ENCODE data around the gene IL1RL2.

Gene IL1RL2

DNA sequence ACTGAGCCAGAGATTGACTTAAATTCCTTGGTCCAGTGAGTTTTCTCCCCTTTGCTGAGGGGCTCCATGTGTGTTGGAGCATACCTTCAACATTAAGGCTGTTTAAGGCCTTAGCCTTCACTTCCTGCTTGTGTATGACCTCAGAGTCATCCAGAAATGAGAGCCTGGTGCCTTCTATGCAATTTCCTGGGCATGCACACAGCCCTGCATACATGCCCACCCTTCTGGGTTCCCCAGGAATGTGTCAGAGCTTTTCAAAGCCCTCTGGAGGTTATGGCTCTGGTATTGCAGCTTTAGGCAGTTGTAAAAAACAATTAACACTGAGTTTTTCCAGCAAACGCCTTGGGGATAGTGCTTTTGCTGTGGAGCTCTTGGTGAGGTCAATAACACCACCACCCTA lies 27.5 kb upstream of the IL1RL2 start:
- no peak for DNase-seq

DNA sequence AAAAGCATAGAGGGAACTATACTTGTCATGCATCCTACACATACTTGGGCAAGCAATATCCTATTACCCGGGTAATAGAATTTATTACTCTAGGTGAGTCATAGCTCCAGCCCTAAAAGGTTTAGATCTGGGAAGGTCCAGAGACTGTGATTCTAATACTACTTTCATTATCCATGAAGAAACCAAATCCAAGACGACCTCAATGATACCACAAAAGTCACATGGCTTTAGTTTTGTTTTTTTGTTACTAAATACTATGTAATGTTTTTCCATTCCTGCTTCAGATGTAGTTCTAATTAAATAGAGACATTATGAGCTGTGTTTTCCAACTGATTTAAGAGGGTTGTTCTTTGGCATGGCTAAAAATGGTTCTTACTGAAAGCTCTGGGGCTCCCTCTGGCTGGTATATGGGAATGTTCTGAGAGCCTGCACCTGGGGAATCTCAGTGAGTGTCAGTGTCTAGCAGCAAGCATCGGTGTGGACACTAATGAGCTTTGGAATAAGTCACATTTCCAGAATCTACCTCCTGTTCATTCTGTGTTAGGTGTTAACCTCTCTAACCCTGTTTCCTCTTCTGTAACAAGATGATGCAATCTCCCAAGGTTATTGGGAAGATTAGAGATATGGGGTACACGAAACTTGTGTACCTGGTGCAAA lies 20.5 kb upstream of the IL1RL2 start:
- DNase-seq = no peak

DNA sequence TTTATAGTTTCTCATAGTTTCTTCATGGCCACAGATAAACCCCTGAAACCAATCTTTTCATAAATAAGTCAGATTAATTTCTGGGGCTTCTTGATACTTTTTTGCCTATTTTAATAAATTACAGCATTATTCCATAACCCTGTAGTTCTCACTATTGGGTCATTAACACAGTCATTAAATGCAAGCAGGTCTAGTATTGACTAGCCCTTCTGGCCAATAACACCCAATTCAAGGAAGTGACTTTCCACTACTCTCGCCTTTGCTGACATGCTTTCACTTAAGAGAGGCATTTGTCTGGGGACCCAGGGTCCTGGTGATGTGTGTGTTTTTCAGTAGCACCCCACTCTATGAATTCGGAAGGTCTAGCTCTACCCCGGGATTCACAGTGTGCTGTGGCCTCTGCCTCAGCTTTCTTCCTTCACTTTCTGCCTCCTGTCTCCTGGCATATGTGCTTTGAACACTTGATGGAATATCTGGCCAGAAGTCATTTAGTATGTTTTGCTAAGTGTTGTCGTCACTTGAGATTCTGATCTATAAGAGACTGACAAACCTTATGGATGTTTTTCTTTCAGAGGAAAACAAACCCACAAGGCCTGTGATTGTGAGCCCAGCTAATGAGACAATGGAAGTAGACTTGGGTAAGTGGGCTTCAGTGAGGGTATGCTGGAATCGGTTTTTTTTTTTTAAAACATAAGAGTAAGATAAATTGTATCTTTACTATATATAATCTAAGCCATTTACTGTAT lies 18.6 kb upstream of the IL1RL2 start:
- DNase-seq = no peak

DNA sequence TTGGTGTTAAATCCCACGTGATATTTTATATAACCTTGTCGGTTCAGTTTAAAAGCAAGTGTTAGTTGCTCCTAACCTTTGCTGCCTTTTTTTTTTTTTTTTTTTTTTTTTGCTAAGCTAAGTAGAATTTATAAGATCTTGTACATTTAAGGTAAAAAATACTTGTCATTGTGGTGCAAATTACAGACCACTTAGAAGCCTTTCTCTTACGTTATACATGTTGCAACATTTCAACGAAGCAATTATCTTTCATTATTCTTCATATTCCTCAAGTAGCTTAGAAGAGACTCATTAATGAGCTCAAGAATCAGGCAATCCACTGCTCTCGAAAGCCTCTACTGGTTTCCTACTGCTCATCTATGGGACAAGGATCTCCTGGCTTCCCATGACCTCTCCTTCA lies 14.9 kb upstream of the IL1RL2 start:
- no peak for DNase-seq

DNA sequence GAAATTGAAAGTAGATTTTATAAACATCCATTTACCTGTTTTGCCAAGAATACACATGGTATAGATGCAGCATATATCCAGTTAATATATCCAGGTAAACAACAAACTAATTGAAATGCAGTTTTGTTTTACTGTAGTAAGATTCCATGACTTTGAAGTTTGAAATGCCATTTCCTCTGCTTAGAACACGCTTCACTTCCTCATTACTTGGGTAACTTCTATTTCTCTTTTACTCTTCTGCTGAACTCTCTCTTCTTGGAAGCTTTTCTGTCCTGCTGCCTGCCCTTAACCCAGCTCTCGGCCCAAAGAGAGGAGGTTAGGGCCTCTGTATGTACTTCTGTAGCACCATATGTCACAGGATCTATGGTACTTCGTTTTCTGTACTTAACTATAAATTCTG lies 14.1 kb upstream of the IL1RL2 start:
- no peak for DNase-seq

DNA sequence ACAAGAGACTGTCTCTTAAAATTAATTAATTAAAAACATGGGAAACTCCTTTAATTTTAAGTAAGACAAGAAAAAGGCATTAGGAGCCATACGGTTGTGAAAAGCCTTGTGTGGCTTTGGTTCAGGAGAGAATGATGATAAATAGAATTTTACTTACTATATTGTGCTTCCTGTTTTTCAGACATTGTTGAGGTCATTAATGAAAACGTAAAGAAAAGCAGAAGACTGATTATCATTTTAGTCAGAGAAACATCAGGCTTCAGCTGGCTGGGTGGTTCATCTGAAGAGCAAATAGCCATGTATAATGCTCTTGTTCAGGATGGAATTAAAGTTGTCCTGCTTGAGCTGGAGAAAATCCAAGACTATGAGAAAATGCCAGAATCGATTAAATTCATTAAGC lies 10.7 kb upstream of the IL1RL2 start:
- DNase-seq = no peak

DNA sequence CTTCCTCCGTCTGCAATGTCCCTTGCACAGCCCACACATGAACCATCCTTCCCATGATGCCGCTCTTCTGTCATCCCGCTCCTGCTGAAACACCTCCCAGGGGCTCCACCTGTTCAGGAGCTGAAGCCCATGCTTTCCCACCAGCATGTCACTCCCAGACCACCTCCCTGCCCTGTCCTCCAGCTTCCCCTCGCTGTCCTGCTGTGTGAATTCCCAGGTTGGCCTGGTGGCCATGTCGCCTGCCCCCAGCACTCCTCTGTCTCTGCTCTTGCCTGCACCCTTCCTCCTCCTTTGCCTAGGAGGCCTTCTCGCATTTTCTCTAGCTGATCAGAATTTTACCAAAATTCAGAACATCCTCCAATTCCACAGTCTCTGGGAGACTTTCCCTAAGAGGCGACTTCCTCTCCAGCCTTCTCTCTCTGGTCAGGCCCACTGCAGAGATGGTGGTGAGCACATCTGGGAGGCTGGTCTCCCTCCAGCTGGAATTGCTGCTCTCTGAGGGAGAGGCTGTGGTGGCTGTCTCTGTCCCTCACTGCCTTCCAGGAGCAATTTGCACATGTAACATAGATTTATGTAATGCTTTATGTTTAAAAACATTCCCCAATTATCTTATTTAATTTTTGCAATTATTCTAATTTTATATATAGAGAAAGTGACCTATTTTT lies 8.9 kb upstream of the IL1RL2 start:
- no peak for DNase-seq

DNA sequence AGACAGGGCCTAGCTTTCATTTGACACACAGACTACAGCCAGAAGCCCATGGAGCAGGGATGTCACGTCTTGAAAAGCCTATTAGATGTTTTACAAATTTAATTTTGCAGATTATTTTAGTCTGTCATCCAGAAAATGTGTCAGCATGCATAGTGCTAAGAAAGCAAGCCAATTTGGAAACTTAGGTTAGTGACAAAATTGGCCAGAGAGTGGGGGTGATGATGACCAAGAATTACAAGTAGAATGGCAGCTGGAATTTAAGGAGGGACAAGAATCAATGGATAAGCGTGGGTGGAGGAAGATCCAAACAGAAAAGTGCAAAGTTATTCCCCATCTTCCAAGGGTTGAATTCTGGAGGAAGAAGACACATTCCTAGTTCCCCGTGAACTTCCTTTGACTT lies 7.8 kb upstream of the IL1RL2 start:
- no peak for DNase-seq

DNA sequence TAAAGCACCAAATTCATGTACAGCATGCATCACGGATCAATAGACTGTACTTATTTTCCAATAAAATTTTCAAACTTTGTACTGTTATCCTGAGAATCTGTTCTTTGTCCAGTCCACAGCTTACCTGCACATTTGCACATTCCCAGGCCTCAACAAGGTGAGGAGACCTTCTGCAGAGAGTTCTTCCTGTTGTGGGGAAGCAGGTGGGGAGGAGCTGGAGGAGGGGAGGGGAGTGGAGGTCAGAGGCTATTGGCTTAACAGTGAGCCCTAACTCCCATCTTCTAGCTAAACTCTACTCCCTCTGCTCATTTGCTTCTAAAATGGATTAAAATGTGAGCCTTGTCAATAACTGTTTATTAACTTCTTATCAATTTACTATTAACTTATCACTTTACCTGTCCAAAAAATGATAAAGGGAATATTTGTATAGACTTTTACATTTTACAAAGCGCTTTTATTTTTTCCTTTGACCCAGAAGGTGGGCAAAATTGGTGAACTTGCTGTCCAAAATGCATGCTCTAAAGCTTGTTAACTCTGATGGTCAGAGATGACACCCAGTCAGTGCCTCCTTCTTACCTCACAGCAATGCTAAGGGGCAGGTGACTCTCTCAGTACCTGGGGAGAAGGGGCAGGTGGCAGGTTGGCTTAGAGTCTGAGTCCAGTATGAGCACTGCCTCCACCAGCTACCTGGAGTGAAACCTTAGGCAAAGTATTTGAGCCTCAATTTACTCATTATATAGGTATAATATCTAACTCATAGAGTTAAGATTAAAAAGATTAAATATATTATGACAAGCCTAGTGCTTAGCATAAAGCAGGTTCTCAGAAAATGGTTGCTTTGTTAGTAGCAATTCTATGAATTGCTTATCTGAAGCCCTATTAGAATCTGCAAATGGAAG lies 6.8 kb upstream of the IL1RL2 start:
- no peak for DNase-seq

DNA sequence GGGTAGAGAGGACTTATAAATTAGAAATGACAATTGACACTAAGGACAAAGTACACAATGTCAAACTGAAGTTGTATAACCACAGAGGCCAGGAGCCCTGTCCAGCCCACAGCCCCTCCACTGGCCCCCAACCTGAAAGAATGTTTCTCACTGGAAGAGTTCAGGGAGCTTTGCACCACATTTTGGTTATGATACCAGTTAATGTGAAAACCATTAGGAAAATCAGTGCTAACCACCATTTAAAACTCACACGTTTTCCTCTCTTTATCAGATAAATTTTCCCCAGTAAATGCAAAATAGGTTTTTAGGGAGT lies 6.2 kb upstream of the IL1RL2 start:
- no peak for DNase-seq

DNA sequence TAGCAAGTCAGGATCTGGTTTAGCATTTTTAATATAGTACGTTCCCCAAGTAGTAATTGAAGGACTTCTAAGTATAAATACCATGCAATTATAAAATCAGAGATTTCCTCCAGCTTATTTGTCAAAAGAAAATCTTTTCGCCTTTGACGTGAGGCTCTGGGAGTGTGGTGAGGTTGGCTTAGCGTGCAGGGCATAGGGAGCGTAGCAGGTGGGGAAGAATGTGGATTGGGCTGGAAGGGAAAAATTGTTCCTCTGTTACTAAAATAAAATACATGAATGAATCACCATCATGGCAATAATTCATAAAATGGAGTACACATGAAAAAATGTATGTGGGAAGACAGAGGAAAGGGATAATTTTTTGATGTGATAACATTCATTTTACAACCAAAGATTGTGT lies 5.4 kb upstream of the IL1RL2 start:
- DNase-seq = no peak

DNA sequence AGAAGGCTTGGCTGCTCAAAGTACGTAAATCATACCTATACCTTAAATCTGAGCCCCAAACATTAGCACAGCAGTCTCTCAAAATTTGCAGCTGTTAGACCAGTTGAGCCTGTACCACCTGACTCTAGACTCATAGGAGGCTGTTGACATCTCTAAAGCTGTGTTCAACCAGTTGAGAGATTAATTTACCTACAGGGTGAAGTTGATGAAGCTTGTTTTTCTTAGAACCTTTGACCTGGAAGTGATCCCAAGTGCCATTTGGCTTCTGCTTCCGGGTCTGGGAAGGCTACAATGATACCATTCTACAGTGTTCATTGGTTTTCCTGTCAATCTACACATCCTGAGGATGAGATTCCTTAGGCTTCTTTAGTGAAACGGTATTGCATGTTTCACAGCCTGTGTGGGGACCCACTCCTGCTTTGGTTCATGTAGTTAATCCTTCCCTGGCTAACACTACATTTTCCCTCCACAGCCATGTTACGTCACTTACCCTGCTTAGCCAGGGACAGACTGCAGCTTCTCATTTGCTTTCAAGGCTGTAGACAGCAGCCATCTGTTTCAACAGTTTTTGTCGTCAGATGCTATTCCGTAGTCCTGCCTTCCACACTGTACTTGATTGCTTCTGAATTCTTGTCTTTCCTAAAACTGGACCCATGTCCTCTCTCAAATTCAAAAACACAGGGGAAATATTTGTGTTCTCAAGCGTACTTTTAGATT lies 4.7 kb upstream of the IL1RL2 start:
- DNase-seq = no peak

DNA sequence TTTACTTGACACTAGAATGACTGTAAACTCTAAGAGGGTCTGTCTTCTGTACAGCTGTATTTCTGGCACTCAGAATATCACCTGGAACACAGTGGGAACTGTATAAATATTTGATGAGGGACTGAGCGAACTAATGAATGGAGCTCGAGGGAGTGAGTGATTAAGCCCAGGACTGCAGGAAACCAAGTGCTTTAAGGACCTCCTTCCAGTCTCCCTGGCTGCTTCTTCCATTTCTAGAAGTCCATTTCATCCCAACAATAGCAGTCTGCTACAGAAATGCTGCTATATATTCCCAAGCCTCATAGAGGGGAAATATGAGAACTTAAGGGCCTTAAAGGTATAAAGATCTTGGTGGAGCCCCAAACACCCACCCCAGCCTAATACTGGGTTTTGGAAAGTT lies 2.8 kb upstream of the IL1RL2 start:
- no peak for DNase-seq

DNA sequence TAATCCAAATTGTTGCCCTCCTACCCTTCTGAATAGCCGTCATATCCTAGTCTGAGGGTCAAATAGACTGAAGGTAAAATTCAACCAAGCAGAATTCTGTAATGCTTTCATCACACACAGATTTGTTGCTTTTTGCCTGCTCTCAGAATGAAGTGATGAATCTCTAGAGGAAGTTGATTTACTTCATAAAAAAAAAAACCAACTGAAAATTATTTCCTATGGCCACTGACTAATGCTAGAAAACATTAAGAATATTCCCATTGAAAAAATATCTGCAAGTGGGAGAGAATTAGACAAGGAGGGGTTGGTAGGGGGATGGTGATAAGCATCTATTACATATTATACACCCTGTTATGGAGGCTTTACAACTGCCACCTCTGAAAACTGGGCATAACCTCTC lies 2.3 kb upstream of the IL1RL2 start:
- no peak for DNase-seq

DNA sequence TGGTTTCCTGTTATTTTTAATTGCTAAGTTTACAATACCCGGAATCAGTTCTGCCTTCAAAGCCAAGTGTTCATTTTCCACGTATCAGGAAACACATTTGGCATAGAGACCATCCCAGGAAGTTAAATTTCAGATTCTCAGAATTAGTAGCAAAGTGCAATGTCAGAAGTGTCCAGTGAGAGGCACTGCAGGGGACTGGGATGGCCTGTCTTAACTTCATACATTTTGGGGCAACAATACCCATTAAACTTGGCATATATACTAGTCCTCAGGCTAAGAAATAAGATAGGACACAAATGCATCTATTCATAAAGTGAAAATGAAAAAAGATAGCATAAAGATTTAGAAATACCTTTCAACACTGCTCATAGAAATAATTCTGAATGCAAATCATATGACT lies 1.5 kb upstream of the IL1RL2 start:
- DNase-seq = no peak

DNA sequence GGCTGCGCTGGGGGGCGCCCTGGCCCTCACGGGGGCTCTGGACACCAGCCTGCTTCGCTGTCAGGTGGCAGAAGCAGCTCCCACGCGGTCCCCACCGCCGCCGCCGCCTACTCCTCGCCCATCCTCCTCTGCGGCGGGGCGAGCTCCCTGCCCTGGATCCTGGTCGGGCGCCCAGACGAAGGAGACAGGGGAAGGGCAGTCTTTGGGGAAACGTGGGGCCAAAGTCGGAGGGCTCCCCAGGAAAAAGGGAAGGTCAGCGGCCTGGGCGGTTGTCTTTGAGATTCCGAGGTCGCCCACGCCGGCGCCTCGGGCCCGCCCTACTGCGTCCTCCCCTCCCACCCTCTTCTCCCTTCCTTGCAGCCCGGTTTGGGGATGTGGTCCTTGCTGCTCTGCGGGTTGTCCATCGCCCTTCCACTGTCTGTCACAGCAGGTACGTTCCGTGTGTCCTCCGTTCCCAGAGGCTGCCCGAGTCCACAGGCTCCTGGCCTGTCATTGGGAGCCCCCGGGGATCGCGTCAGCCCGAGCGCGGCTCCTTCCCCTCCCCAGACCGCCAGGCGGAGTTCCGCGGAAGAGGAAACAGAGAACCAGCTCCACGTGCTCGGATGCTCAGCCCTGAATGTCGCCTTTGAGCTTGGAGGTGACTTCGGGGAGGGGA lies 800 bp downstream of the IL1RL2 start:
- DNase-seq = no peak

DNA sequence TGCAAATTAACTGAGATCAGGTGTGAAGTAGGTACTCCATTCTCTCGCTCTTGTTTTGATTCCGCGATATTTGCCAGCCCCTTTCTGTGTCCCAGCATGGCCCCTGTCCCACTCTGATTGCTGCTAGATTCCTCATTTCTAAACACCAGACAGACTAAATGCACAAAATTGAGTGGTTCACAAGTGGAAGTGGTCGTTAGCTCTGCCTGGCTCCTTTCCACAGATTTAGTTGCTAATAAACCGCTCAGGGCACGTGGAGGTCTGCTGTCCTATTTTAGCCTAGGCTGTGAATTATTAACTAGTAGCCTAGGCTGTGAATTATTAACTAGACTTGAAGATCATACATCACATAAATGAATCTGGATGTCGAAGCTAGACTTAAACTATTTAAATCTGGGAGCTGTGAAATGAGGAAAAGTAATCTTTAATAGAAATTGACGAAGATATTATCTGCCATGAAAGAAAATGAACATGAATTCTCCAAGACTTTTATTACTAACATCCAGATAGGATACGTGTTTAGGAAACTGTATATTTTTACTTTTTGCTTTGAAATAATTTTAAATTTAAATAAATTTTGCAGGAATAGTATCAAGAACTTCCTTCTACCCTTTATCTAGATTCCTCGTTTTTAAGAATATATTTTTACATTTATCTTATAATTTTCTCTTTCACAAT lies 3.7 kb downstream of the IL1RL2 start:
- DNase-seq = no peak

DNA sequence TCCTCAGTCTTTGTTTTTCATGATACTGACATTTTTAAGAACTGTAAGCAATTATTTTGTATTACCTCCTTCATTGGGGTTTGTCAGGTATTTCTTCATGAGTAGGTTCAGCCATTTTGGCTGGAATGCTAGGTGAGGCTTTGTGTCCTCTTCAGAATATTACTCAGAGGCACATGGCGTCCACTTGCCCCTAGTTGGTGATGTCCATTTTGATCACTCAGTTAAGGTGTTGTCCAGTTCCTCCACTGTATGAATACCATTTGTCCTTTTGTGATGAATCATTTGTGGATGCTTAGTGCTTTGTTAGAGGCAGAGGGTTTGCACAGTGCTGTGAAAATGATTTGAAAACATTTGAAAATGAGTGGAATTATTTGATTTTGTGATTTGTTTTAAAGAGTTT lies 4.7 kb downstream of the IL1RL2 start:
- no peak for DNase-seq

DNA sequence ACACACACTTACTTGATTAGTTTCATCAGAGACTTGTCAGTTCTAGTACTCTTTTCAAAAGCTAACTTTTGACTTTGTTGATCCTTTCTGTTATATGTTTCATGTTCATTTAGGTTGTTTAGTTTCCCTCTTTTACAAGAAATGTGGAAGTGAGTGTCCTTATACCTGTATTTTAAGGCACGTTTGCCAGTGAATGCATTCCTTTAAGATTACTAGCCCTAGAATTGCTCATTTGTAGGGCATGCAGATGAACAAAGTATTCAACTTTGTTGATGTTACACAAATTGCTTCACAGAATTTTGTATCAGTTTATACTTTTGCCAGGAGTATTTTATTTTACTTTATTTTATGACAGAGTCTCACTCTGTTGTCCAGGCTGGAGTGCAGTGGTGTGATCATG lies 6.3 kb downstream of the IL1RL2 start:
- no peak for DNase-seq

DNA sequence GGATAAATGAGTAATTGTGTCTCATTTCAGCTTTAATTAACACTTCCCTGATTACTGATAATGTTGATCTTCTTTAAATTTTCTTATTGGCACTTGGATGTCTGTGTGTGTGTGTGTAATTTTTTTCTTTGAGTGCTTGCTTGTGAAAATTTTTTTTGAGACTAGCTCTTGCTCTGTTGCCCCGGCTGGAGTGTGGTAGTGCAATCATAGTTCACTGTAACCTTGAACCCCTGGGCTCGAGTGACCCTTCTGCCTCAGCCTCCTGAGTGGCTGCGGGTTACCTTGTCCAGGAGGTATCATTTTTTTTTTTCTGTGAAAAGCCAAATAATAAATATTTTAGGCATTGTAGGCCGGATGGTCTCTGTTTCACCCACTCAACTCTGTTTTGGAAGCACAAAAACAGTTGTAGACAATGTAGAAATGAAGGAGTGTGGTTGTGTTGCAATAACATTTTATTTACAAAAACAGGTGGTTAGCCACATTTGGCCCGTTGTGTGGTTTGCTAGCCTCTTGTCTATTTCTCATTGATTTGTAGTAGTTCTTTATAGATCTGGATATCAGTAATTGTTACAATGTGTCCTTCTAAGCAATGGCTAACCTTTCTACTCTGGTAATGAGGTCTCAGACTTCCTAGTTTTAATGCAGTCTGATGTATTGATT lies 7.9 kb downstream of the IL1RL2 start:
- no peak for DNase-seq
